OCI-LY7 (cell line): ENCODE data around the gene JOSD1. TPM values are rescaled to one million over a fixed set of nuclear protein-coding genes. Genes with fewer than 3 reads are reported as not detected.

Experiments used
- BruUV-seq: library from RNA; stranded (reverse); fragments of 400-500 nt; replicated peaks from 2 replicates; lab custom pipeline; 2021; lab: Mats Ljungman, UMichigan
- CTCF ChIA-PET: fragments of 300-600 bp; sonication (Branson Sonifier 250); formaldehyde crosslinking; loops from one replicate; lab custom pipeline; 2022; ENCODE audit warnings: antibody characterized with exemption; ENCODE audit not compliant: unreplicated experiment; lab: Charles Lee
- POLR2A ChIA-PET: fragments of 300-600 bp; sonication (Branson Sonifier 250); formaldehyde crosslinking; loops from one replicate; lab custom pipeline; 2022; ENCODE audit warnings: antibody characterized with exemption; lab: Charles Lee
- DNase-seq: peaks from one replicate; pipeline ENCODE4 v3.0.0-alpha.2; 2015; ENCODE audit warnings: low spot score
- H2AFZ ChIP-seq: fragments of 200-600 bp; sonication (generic), shearing (Covaris generic); 2 replicates; pipeline ENCODE4 v1.6.1; 2014; ENCODE audit warnings: mild to moderate bottlenecking, antibody characterized with exemption, low read length, moderate library complexity
- H3K27ac ChIP-seq: fragments of 200-600 bp; sonication (generic); 2 replicates; pipeline ENCODE4 v1.5.1; 2014; ENCODE audit warnings: mixed run types, low read depth, mild to moderate bottlenecking, moderate library complexity, low read length, inconsistent platforms; ENCODE audit not compliant: poor library complexity, severe bottlenecking
- H3K36me3 ChIP-seq: fragments of 200-600 bp; sonication (generic); 2 replicates; pipeline ENCODE4 v1.6.1; 2014; ENCODE audit warnings: mild to moderate bottlenecking, antibody characterized with exemption, low read length, moderate library complexity, mixed read lengths; ENCODE audit not compliant: insufficient read depth
- H3K4me1 ChIP-seq: fragments of 200-600 bp; sonication (generic); 2 replicates; pipeline ENCODE4 v1.5.1; 2014; ENCODE audit warnings: mild to moderate bottlenecking, low read length; ENCODE audit not compliant: insufficient read depth, poor library complexity, severe bottlenecking
- H3K4me2 ChIP-seq: fragments of 200-600 bp; sonication (generic); 2 replicates; pipeline ENCODE4 v1.6.1; 2014; ENCODE audit warnings: mild to moderate bottlenecking, low read length
- H3K4me3 ChIP-seq: fragments of 200-600 bp; sonication (generic); 2 replicates; pipeline ENCODE4 v1.5.1; 2014; ENCODE audit warnings: mild to moderate bottlenecking, low read depth, low read length; ENCODE audit not compliant: poor library complexity, severe bottlenecking
- H3K79me2 ChIP-seq: fragments of 200-600 bp; sonication (generic); 2 replicates; pipeline ENCODE4 v1.6.1; 2016; ENCODE audit warnings: low read depth, mild to moderate bottlenecking, low read length, moderate library complexity, mixed read lengths; ENCODE audit not compliant: insufficient read depth
- H3K9me2 ChIP-seq: fragments of 200-600 bp; sonication (generic); 2 replicates; pipeline ENCODE4 v1.6.1; 2016; ENCODE audit warnings: mild to moderate bottlenecking, low read length, mixed read lengths; ENCODE audit not compliant: insufficient read depth
- H3K9me3 ChIP-seq: fragments of 200-600 bp; sonication (generic); 2 replicates; pipeline ENCODE4 v1.6.1; 2014; ENCODE audit warnings: mild to moderate bottlenecking, mixed run types, low read length, mixed read lengths
- H4K20me1 ChIP-seq: fragments of 200-600 bp; sonication (generic); 2 replicates; pipeline ENCODE4 v1.6.1; 2014; ENCODE audit warnings: mild to moderate bottlenecking, antibody characterized with exemption, low read length, moderate library complexity, mixed read lengths; ENCODE audit not compliant: insufficient read depth
- CTCF ChIP-seq: fragments of 200-600 bp; sonication (generic); conservative IDR thresholded peaks from 2 replicates; pipeline ENCODE4 v1.5.1; 2014; ENCODE audit warnings: mild to moderate bottlenecking, antibody characterized with exemption, low read length, moderate library complexity, mixed read lengths
- EZH2phosphoT487 ChIP-seq: fragments of 200-600 bp; sonication (generic); IDR thresholded peaks from 2 replicates; pipeline ENCODE4 v1.6.1; 2018; ENCODE audit warnings: low read depth, borderline replicate concordance, mild to moderate bottlenecking, mixed run types, antibody characterized with exemption, low read length, moderate library complexity, mixed read lengths
- intact Hi-C: fragments of 100-400 bp; cut with micrococcal nuclease; formaldehyde crosslinking; loops from one replicate; pipeline ENCODE4 v1.10.0; 2022; ENCODE audit not compliant: unreplicated experiment
- total RNA-seq, 2 experiments: library from RNA; depleted of rRNA in 1 of 2; stranded (reverse); fragments of >200 nt in 1 of 2; shearing (Covaris generic) in 1 of 2; gene quantifications; 2 replicates each; pipeline ENCODE4 v1.2.3, GENCODE V29; 2014 to 2022

JOSD1 gene
- total RNA-seq, 2 experiments from 2014 or later = 50.4 to 56.3 TPM

GRCh38 chr22:38641476-38642040 is 59.2 kb downstream of the JOSD1 start:
- Histone ChIP-seq H3K4me3 (no peak overlapping the region), H3K9me2 (no peaks in the 10 kb centered on the region), H3K4me1 (no peaks in the 10 kb centered on the region), H4K20me1 (no peaks in the 10 kb centered on the region), H3K9me3 (no peaks in the 10 kb centered on the region), H3K36me3 (no peaks in the 10 kb centered on the region), H3K4me2 (no peak overlapping the region), H2AFZ (no peak overlapping the region), H3K27ac (no peak overlapping the region), H3K79me2 (no peaks in the 10 kb centered on the region)
- no TSS peak for BruUV-seq
- ChIA-PET CTCF (no interaction called here), POLR2A (interaction anchor here (0.7 kb wide), 1 partner anchor 10 kb away, joined by 5 read pairs; no protein-coding TSS in a partner anchor)
- intact Hi-C loops = no loop called here
- DNase-seq = no peak
- TF ChIP-seq EZH2phosphoT487 (no peak), CTCF (no peak)

GRCh38 chr22:38638728-38639127 is 62.0 kb downstream of the JOSD1 start:
- no peak for DNase-seq
- H3K36me3 ChIP-seq = no peaks in the 10 kb centered on the region
- CTCF ChIA-PET = no interaction called here
- H3K9me2 ChIP-seq = no peaks in the 10 kb centered on the region
- no TSS peak for BruUV-seq
- TF ChIP-seq EZH2phosphoT487 (no peak), CTCF (no peak)
- intact Hi-C loops = no loop called here
- no peaks in the 10 kb centered on the region for H3K4me1 ChIP-seq
- H3K79me2 ChIP-seq = no peaks in the 10 kb centered on the region
- POLR2A ChIA-PET = no interaction called here
- no peaks in the 10 kb centered on the region for H4K20me1 ChIP-seq
- no peaks in the 10 kb centered on the region for H3K9me3 ChIP-seq
- H3K27ac ChIP-seq = no peak overlapping the region
- H2AFZ ChIP-seq = no peak overlapping the region
- no peak overlapping the region for H3K4me3 ChIP-seq
- no peak overlapping the region for H3K4me2 ChIP-seq

- Histone ChIP-seq H4K20me1 (no peaks in the 10 kb centered on the region), H3K9me3 (no peaks in the 10 kb centered on the region), H3K4me1 (no peaks in the 10 kb centered on the region), H2AFZ (no peak overlapping the region), H3K79me2 (no peaks in the 10 kb centered on the region), H3K4me3 (no peak overlapping the region), H3K36me3 (no peaks in the 10 kb centered on the region), H3K4me2 (no peak overlapping the region), H3K27ac (no peak overlapping the region), H3K9me2 (no peaks in the 10 kb centered on the region)
- POLR2A ChIA-PET = no interaction called here
- intact Hi-C loops = no loop called here
- CTCF ChIA-PET = no interaction called here
- DNase-seq = no peak
- no TSS peak for BruUV-seq
- TF ChIP-seq CTCF = no peak
- TF ChIP-seq EZH2phosphoT487 = no peak
Measured at GRCh38 chr22:38638216-38638615, 62.5 kb downstream of the JOSD1 start.
